DMS79 treated with DMSO at 0.1 percent for 48 hours (cell line): ENCODE measurements around the gene OMD.
"Not testable (repeated sequence)": the region's sequence is repeated elsewhere in the genome, so short reads cannot be mapped to it uniquely, and the experiment has no call there.

ENCODE experiments used
- DNase-seq: peaks from one replicate; lab custom pipeline; 2025; lab: John Stamatoyannopoulos, UW

The OMD gene

GRCh38 chr9:92411157-92411556 is 13.1 kb downstream of the OMD start:
- not testable (repeated sequence) for DNase-seq

- DNase-seq: no peak
Measured at GRCh38 chr9:92408747-92409478, 15.4 kb downstream of the OMD start.

GRCh38 chr9:92407818-92408217 is 16.5 kb downstream of the OMD start:
- no peak for DNase-seq

GRCh38 chr9:92406477-92406876 is 17.8 kb downstream of the OMD start:
- DNase-seq: no peak

- DNase-seq: no peak
Measured at GRCh38 chr9:92405818-92406217, 18.5 kb downstream of the OMD start.

GRCh38 chr9:92404042-92404836 is 20.0 kb downstream of the OMD start, which contains the start of gene OGN:
Gene OGN, minus strand, starts transcription at chr9:92404578. Its CDS starts 1,171 bp downstream, at chr9:92403407.
- DNase-seq: no peak

- no peak for DNase-seq
Measured at GRCh38 chr9:92402826-92403745, 21.2 kb downstream of the OMD start.

GRCh38 chr9:92402360-92402759 is 21.9 kb downstream of the OMD start:
- no peak for DNase-seq

- DNase-seq: no peak
Measured at GRCh38 chr9:92397853-92398252, 26.4 kb downstream of the OMD start.

- no peak for DNase-seq
Measured at GRCh38 chr9:92395617-92396016, 28.7 kb downstream of the OMD start.

- DNase-seq: no peak
Measured at GRCh38 chr9:92393686-92394085, 30.6 kb downstream of the OMD start.

GRCh38 chr9:92392690-92393089 is 31.6 kb downstream of the OMD start:
- no peak for DNase-seq

GRCh38 chr9:92385953-92386352 is 38.3 kb downstream of the OMD start:
- DNase-seq: no peak

GRCh38 chr9:92385477-92385876 is 38.8 kb downstream of the OMD start:
- DNase-seq: no peak

- no peak for DNase-seq
Measured at GRCh38 chr9:92385001-92385400, 39.3 kb downstream of the OMD start.

- DNase-seq: no peak
Measured at GRCh38 chr9:92384375-92384774, 39.9 kb downstream of the OMD start.

GRCh38 chr9:92381775-92382174 is 42.5 kb downstream of the OMD start:
- no peak for DNase-seq

GRCh38 chr9:92380603-92381002 is 43.7 kb downstream of the OMD start:
- no peak for DNase-seq

GRCh38 chr9:92378865-92379560 is 45.3 kb downstream of the OMD start:
- DNase-seq: no peak

GRCh38 chr9:92377876-92378275 is 46.4 kb downstream of the OMD start:
- DNase-seq: no peak

GRCh38 chr9:92373167-92373566 is 51.1 kb downstream of the OMD start:
- no peak for DNase-seq

- no peak for DNase-seq
Measured at GRCh38 chr9:92369075-92369474, 55.2 kb downstream of the OMD start.
